Neural cell (in vitro differentiated cells): Measurements from ENCODE around the gene PPFIA3. TPM values are rescaled to one million over a fixed set of nuclear protein-coding genes. Genes with fewer than 3 reads are reported as not detected.

Experiments used
- H2AFZ ChIP-seq: fragments of 200-600, 300-800 bp; sonication (generic), shearing (Covaris generic); 2 replicates; pipeline ENCODE4 v1.6.0; 2014; ENCODE audit warnings: low read depth, mild to moderate bottlenecking, antibody characterized with exemption, low read length, moderate library complexity
- H3F3A ChIP-seq: fragments of 200-600 bp; shearing (Covaris generic); 2 replicates; pipeline ENCODE4 v1.6.1; 2016; ENCODE audit warnings: mild to moderate bottlenecking, moderate library complexity, mixed read lengths, antibody characterized with exemption, low read length; ENCODE audit not compliant: insufficient read depth, poor library complexity, severe bottlenecking
- H3K27ac ChIP-seq: fragments of 200-600, 300-800 bp; sonication (generic), shearing (Covaris generic); 2 replicates; pipeline ENCODE4 v1.5.1; 2014; ENCODE audit warnings: mild to moderate bottlenecking, low read length, moderate library complexity
- H3K27me3 ChIP-seq: fragments of 300-800, 200-600 bp; sonication (generic), shearing (Covaris generic); 2 replicates; pipeline ENCODE4 v1.6.0; 2014; ENCODE audit warnings: mild to moderate bottlenecking, low read depth, low read length, moderate library complexity; ENCODE audit not compliant: insufficient read depth
- H3K36me3 ChIP-seq: fragments of 300-800, 200-600 bp; sonication (generic), shearing (Covaris generic); 2 replicates; pipeline ENCODE4 v1.5.1; 2014; ENCODE audit warnings: mild to moderate bottlenecking, antibody characterized with exemption, low read length, moderate library complexity; ENCODE audit not compliant: insufficient read depth
- H3K4me2 ChIP-seq: fragments of 300-800, 200-600 bp; sonication (generic), shearing (Covaris generic); 2 replicates; pipeline ENCODE4 v1.6.0; 2014; ENCODE audit warnings: mild to moderate bottlenecking, low read length
- H3K4me3 ChIP-seq: fragments of 300-800, 200-600 bp; sonication (generic), shearing (Covaris generic); 2 replicates; pipeline ENCODE4 v1.5.1; 2014; ENCODE audit warnings: mild to moderate bottlenecking, low read length, moderate library complexity
- H3K79me2 ChIP-seq: fragments of 200-600 bp; shearing (Covaris generic); replicated peaks from 2 replicates; pipeline ENCODE4 v1.6.0; 2014; ENCODE audit warnings: mild to moderate bottlenecking, low read length, moderate library complexity; ENCODE audit not compliant: insufficient read depth
- H3K9ac ChIP-seq: fragments of 300-800, 200-600 bp; sonication (generic), shearing (Covaris generic); 2 replicates; pipeline ENCODE4 v1.6.1; 2016; ENCODE audit warnings: mild to moderate bottlenecking, low read length, mixed read lengths
- H3K9me2 ChIP-seq: fragments of 200-600 bp; shearing (Covaris generic); 2 replicates; pipeline ENCODE4 v1.6.1; 2016; ENCODE audit warnings: mild to moderate bottlenecking, low read length, mixed read lengths; ENCODE audit not compliant: insufficient read depth
- H3K9me3 ChIP-seq: fragments of 200-600, 300-800 bp; sonication (generic), shearing (Covaris generic); 2 replicates; pipeline ENCODE4 v1.6.1; 2016; ENCODE audit warnings: mild to moderate bottlenecking, mixed run types, low read length, moderate library complexity, mixed read lengths
- H4K20me1 ChIP-seq: fragments of 200-600 bp; shearing (Covaris generic); 2 replicates; pipeline ENCODE4 v1.6.1; 2016; ENCODE audit warnings: mild to moderate bottlenecking, mixed run types; ENCODE audit not compliant: insufficient read depth
- EP300 ChIP-seq: fragments of 450-650 bp; conservative IDR thresholded peaks from 2 replicates; pipeline ENCODE4 v1.6.1; 2014; ENCODE audit warnings: antibody characterized with exemption, mild to moderate bottlenecking, moderate library complexity; ENCODE audit not compliant: poor library complexity, severe bottlenecking
- EZH2 ChIP-seq: fragments of 200-600, 300-800 bp; shearing (Covaris generic), sonication (generic); IDR thresholded peaks from 2 replicates; pipeline ENCODE4 v1.6.1; 2014; ENCODE audit warnings: antibody characterized with exemption, low read length, borderline replicate concordance, mild to moderate bottlenecking; ENCODE audit not compliant: insufficient read depth, poor library complexity, severe bottlenecking
- MXI1 ChIP-seq: fragments of 450-650 bp; conservative IDR thresholded peaks from 2 replicates; pipeline ENCODE4 v1.6.1; 2014; ENCODE audit warnings: antibody characterized with exemption, mild to moderate bottlenecking; ENCODE audit not compliant: poor library complexity, severe bottlenecking
- POLR2AphosphoS5 ChIP-seq: IDR thresholded peaks from 2 replicates; pipeline ENCODE4 v1.6.1; 2012
- RAD21 ChIP-seq: fragments of 450-650 bp; conservative IDR thresholded peaks from 2 replicates; pipeline ENCODE4 v1.6.1; 2014; ENCODE audit warnings: antibody characterized with exemption, mild to moderate bottlenecking, moderate library complexity
- SMC3 ChIP-seq: fragments of 450-650 bp; conservative IDR thresholded peaks from 2 replicates; pipeline ENCODE4 v1.6.1; 2014; ENCODE audit warnings: antibody characterized with exemption, mild to moderate bottlenecking, moderate library complexity; ENCODE audit not compliant: poor library complexity
- TAF1 ChIP-seq: IDR thresholded peaks from 2 replicates; pipeline ENCODE4 v1.6.1; 2012; ENCODE audit warnings: low read depth
- polyA plus RNA-seq: library from polyadenylated mRNA; depleted of rRNA; stranded (reverse); fragments of >200 nt; gene quantifications from 2 replicates; pipeline ENCODE4 v1.2.3, GENCODE V29; 2014
- TF ChIP-seq, protein P1 (sequence below): IDR thresholded peaks from 2 replicates; pipeline ENCODE4 v1.6.1; 2012; ENCODE audit warnings: borderline replicate concordance
- TF ChIP-seq, protein P2 (sequence below): fragments of 450-650 bp; IDR thresholded peaks from 2 replicates; pipeline ENCODE4 v1.5.1; 2014; ENCODE audit warnings: antibody characterized with exemption, mild to moderate bottlenecking, moderate library complexity; ENCODE audit not compliant: poor library complexity, severe bottlenecking

PPFIA3 gene
- polyA plus RNA-seq, 1 donor from 2014 or later: 80.7 TPM

DNA sequence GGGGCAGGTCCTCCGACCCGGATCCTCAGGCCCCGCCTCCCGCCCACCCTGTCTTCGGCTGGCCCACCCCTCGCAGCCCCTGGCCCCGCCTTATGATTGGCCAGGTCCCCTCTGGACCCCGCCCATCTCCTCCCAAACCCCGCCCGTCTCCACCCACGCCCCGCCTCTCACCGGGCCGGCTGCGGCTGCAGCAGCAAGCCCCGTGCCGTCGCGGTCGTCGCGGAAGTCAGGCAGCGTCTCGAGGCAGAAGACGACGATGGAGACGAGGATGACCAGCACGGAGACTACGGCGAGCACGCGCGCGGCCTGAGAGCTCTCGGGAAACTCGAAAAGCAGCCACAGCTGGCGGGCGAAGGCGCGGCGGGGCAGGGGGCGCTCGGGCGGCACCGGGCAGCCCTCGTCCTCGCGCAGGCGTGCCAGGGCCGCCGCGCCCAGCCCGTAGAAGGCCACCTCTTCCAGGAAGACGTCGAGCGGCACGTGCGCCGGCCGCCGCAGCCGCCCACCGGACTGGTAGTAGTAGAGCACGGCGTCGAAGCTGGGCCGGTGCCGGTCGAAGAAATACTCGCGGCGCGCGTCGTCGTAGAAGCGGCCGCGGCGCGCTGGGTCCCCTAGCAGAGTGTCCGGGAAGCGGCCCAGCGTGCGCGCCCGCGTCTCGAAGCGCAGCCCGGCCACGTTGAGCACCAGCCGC, 47.3 kb upstream of the PPFIA3 start:
- H3F3A ChIP-seq: no peaks in the 10 kb centered on the region
- H3K9me2 ChIP-seq: no peaks in the 10 kb centered on the region
- TF ChIP-seq TAF1: no peak
- TF ChIP-seq RAD21: no peak
- TF ChIP-seq MXI1: no peak
- TF ChIP-seq SMC3: no peak
- no peak for TF ChIP-seq EZH2
- H3K79me2 ChIP-seq: no peaks in the 10 kb centered on the region
- H2AFZ ChIP-seq: no peak overlapping the region
- no peak overlapping the region for H3K4me3 ChIP-seq
- peaks cover 46% of the 10 kb centered on the region for H3K27me3 ChIP-seq
- no peak overlapping the region for H3K27ac ChIP-seq
- no peaks in the 10 kb centered on the region for H3K36me3 ChIP-seq
- no peak overlapping the region for H3K4me2 ChIP-seq
- no peaks in the 10 kb centered on the region for H3K9me3 ChIP-seq
- H3K9ac ChIP-seq: no peak overlapping the region
- H4K20me1 ChIP-seq: no peaks in the 10 kb centered on the region

DNA sequence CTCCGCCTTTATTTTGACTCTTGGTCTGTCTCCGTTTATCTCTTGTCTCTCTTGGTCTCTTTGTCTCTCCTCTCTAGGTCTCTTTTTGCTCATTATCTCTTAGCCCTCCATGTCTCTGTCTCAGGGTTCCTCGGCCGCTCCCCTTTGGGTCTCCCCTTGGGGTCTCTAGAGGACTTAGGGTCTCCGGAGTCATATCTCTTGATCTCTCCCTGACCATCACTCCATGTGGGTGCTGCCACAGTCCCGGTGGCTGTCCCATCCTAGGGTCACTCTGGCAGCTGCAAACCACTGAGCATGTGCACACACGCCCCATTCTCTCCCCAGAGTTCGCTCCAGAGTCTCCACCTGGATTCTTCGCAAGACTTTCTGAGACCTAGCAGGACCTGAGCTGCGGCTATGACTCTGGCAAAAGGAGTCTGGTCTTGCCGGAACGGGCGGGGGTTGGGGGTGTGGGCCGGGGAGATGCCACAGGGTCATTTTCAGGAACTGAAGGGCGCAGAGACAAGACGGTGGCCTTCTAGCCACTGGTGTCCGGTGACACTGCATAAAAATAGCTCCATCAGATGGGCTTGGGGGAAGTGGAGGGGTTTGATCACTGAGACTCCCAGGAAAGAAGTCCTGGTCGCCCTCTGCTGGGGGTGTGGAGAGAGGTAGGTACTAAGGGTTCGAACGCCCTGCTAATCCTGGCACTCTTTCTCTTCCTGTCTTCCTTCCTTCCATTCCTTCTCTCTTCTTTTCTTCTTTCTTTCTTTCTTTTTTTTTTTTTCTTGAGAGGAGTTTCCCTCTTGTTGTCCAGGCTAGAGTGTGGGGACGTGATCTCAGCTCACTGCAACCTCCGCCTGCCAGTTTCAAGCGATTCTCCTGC, 45.6 kb upstream of the PPFIA3 start:
- H4K20me1 ChIP-seq: no peaks in the 10 kb centered on the region
- H3K27ac ChIP-seq: no peak overlapping the region
- H3K4me2 ChIP-seq: no peak overlapping the region
- no peaks in the 10 kb centered on the region for H3K9me3 ChIP-seq
- H3K9ac ChIP-seq: no peak overlapping the region
- no peak overlapping the region for H2AFZ ChIP-seq
- peaks cover 46% of the 10 kb centered on the region for H3K27me3 ChIP-seq
- TF ChIP-seq MXI1 (no peak), EZH2 (no peak), POLR2AphosphoS5 (no peak), SMC3 (no peak), TAF1 (no peak), RAD21 (no peak), EP300 (no peak)
- TF ChIP-seq, protein P1, sequence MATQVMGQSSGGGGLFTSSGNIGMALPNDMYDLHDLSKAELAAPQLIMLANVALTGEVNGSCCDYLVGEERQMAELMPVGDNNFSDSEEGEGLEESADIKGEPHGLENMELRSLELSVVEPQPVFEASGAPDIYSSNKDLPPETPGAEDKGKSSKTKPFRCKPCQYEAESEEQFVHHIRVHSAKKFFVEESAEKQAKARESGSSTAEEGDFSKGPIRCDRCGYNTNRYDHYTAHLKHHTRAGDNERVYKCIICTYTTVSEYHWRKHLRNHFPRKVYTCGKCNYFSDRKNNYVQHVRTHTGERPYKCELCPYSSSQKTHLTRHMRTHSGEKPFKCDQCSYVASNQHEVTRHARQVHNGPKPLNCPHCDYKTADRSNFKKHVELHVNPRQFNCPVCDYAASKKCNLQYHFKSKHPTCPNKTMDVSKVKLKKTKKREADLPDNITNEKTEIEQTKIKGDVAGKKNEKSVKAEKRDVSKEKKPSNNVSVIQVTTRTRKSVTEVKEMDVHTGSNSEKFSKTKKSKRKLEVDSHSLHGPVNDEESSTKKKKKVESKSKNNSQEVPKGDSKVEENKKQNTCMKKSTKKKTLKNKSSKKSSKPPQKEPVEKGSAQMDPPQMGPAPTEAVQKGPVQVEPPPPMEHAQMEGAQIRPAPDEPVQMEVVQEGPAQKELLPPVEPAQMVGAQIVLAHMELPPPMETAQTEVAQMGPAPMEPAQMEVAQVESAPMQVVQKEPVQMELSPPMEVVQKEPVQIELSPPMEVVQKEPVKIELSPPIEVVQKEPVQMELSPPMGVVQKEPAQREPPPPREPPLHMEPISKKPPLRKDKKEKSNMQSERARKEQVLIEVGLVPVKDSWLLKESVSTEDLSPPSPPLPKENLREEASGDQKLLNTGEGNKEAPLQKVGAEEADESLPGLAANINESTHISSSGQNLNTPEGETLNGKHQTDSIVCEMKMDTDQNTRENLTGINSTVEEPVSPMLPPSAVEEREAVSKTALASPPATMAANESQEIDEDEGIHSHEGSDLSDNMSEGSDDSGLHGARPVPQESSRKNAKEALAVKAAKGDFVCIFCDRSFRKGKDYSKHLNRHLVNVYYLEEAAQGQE: no peak
- TF ChIP-seq, protein P2, sequence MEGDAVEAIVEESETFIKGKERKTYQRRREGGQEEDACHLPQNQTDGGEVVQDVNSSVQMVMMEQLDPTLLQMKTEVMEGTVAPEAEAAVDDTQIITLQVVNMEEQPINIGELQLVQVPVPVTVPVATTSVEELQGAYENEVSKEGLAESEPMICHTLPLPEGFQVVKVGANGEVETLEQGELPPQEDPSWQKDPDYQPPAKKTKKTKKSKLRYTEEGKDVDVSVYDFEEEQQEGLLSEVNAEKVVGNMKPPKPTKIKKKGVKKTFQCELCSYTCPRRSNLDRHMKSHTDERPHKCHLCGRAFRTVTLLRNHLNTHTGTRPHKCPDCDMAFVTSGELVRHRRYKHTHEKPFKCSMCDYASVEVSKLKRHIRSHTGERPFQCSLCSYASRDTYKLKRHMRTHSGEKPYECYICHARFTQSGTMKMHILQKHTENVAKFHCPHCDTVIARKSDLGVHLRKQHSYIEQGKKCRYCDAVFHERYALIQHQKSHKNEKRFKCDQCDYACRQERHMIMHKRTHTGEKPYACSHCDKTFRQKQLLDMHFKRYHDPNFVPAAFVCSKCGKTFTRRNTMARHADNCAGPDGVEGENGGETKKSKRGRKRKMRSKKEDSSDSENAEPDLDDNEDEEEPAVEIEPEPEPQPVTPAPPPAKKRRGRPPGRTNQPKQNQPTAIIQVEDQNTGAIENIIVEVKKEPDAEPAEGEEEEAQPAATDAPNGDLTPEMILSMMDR: no peak
- H3K79me2 ChIP-seq: no peaks in the 10 kb centered on the region
- H3K4me3 ChIP-seq: no peak overlapping the region
- no peaks in the 10 kb centered on the region for H3K36me3 ChIP-seq
- H3F3A ChIP-seq: no peaks in the 10 kb centered on the region
- no peaks in the 10 kb centered on the region for H3K9me2 ChIP-seq
